T-helper 1 cell (primary cell): ENCODE results near the gene H2AZ2.
"Not testable (repeated sequence)": the region's sequence is repeated elsewhere in the genome, so short reads cannot be mapped to it uniquely, and the experiment has no call there.

Experiments
- DNase-seq, 5 donors: peaks; one replicate each; pipeline ENCODE4 v3.0.0-alpha.2; 2012 to 2020

The H2AZ2 gene

GRCh38 chr7:44811093-44811492 is 36.8 kb downstream of the H2AZ2 start:
- no peak for DNase-seq

DNA sequence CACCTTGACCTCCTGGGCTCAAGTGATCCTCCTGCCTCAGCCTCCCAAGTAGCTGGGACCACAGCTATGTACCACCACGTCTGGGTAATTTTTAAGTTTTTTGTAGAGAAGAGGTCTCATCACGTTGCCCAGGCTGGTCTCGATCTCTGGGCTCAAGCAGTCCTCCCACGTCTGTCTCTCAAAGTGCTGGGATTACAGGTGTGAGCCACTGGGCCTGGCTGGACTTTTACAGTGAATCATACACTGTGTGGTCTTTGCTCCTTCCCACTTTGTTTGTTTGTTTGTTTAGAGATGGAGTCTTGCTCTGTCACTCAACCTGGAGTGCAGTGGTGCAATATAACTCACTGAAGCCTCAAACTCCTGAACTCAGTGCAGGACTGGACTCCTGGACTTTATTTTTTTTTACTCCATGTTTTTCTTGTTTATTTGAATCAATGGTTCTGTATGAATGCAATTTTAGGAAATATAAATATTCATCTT is 38.9 kb downstream of the H2AZ2 start:
- DNase-seq = no peak

- no peak for DNase-seq
Observed at GRCh38 chr7:44805950-44806349, 41.9 kb downstream of the H2AZ2 start.

DNA sequence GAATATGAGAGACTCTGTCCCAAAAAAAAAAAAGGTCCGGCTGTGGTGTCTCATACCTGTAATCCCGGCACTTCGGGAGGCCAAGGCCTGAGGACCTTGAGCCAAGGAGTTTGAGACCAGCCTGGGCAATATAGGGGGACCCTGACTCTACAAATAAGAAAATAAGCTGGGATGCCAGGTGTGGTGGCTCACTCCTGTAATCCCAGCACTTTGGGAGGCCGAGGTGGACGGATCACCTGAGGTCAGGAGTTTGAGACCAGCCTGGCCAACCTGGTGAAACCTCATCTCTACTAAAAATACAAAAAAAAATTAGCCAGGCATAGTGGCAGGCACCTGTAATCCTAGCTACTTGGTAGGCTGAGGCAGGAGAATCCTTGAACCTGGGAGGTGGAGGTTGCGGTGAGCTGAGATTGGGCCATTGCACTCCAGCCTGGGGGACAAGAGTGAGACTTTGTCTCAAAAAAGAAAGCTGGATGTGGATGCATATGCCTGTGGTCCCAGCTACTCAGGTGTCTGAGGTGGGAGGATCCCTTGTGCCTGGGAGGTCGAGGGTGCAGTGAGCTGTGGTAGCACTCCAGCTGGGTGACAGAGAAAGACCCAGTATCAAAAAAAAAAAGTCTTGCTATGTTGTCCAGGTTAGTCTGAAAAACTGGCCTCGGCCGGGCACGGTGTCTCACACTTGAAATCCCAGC is 43.9 kb downstream of the H2AZ2 start:
- DNase-seq = not testable (repeated sequence)

GRCh38 chr7:44802418-44803025 is 45.4 kb downstream of the H2AZ2 start:
- DNase-seq = no peak

DNA sequence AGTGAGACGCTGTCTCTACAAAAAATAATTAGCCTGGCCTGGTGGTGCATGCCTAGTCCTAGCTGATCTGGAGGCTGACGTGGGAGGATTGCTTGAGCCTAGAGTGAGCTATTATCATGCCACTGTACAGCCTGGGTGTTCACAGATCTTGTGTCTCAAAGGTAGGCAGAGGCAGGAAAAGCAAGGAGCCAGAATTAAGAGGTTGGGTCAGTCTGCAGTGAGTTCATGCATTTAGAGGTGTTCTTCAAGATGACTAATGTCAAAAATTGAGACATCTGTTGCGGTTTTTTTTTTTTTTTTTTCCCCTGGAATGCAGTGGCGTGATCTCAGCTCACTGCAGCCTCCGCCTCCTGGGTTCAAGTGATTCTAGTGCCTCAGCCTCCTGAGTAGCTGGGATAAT is 46.0 kb downstream of the H2AZ2 start:
- no peak for DNase-seq

GRCh38 chr7:44799939-44800338 is 47.9 kb downstream of the H2AZ2 start:
- no peak for DNase-seq

- DNase-seq = no peak
Observed at GRCh38 chr7:44798649-44799305, 49.1 kb downstream of the H2AZ2 start.

DNA sequence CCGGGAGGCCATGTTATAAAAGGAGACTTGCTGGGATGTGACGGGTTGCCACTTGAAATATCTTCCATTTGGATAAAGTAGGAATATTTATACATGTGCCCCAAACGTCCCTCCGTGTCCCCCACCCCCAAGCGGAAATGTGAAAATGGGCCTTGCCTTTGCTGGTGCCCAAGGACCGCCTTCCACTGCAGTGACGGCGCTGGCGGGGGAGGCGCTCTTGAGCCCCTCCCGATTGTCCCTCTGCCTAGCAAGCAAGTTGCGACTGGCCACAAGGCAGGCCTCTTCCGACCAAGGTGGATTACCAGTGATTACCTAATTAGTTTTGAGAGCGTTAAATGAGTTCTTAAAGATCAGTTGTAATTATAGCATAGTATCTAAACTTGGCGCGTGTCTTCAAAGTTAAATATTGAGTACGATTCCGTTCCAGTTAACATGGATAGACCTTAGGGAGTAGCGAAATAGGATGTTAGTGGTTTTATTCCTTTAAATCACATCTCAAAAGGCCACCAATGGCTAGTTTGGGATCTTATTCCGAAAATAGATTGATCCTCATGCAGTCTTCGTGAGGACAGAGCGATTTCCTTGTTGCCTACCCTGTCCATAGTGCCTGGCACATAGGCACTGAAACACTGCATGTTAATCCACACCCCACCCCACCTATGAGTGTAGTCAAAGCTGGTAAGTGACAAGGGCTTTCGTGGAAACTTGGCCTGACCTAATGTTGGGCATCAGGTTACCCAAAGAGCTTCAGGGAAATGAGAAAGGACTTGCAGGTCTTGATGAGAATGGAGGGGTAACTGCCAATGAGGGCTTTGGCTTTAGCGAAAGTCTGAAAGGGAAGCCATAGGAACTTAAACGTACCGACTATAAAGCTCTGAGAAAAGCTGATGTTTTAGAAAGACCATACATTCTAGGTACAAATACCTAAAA is 50.3 kb downstream of the H2AZ2 start:
- peak; percentile 66 to 89 (median 79) for DNase-seq

- DNase-seq = peak; percentile 96 to 99 (median 98)
Observed at GRCh38 chr7:44796504-44797328, 51.2 kb downstream of the H2AZ2 start, which contains the start of gene PPIA. TSS of gene PPIA (plus strand) at chr7:44796681. CDS start at chr7:44796725, 44 bp downstream.

- DNase-seq = no peak
Observed at GRCh38 chr7:44796034-44796503, 51.8 kb downstream of the H2AZ2 start.

DNA sequence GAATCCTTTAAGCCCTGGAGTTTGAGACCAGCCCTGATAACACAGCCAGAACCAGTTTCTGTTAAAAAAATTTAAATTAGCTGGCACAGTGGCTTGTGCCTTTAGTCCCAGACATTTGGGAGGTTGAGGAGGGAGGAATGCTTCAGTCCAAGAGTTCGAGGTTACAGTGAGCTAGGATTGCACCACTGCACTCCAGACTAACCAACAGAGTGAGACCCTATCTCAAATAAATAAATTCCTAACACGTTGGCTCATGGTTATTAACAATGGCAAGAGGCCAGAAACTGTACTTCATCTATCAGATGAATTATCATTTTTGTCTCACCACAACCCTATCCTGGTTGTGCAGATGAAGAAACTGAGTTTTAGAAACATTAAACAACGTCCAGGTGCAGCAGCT is 53.6 kb downstream of the H2AZ2 start:
- DNase-seq = no peak

DNA sequence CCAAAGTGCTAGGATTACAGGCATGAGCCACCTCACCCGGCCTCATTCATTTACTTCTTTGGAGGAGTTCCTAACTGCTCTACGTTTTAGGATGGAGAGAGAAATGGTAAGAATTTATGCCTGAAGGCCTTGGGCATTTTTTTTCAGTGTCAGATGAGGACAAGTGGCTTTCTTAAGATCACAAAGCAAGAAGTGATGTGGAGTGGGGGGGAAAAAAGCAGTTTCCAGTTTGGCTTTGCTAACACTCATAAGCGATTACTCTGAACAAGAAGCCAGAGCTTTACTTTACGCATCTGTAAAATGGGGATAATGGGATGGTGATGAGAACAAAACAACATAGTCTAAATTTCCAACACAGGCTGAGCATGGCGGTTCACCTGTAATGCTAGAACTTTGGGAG is 54.0 kb downstream of the H2AZ2 start:
- no peak for DNase-seq

- DNase-seq = no peak
Observed at GRCh38 chr7:44791278-44792219, 56.3 kb downstream of the H2AZ2 start.

GRCh38 chr7:44789990-44790389 is 57.9 kb downstream of the H2AZ2 start:
- DNase-seq = no peak

DNA sequence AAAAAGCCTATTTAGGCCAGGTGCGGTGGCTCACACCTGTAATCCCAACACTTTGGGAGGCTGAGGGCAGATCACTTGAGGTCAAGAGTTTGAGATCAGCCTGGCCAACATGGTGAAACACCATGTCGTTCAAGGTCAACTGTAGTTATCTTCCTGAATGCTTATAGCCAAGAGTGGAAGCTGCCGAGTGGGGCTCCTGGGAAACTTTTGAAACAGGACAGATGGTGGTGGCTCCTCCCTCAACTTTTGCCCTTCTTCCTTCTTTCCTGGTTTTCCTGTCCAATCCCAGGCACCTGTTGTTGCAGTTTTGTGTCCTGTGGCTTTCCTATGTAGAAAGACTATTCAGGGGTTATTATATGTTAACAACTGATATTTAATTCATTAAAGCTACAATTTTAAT is 60.1 kb downstream of the H2AZ2 start:
- DNase-seq = no peak

- no peak for DNase-seq
Observed at GRCh38 chr7:44787041-44787440, 60.8 kb downstream of the H2AZ2 start.

GRCh38 chr7:44785218-44785617 is 62.7 kb downstream of the H2AZ2 start:
- DNase-seq = not testable (repeated sequence)

- no peak for DNase-seq
Observed at GRCh38 chr7:44784364-44784763, 63.5 kb downstream of the H2AZ2 start.

- DNase-seq = no peak
Observed at GRCh38 chr7:44783407-44783806, 64.5 kb downstream of the H2AZ2 start.

GRCh38 chr7:44782460-44782859 is 65.4 kb downstream of the H2AZ2 start:
- no peak for DNase-seq
